NCI-H510A (cell line): ENCODE measurements around the gene ERGIC3.
"Not testable (repeated sequence)": the region's sequence is repeated elsewhere in the genome, so short reads cannot be mapped to it uniquely, and the experiment has no call there.

ENCODE experiments used
- DNase-seq: peaks from one replicate; lab custom pipeline; 2025; lab: John Stamatoyannopoulos, UW

Gene ERGIC3

DNA sequence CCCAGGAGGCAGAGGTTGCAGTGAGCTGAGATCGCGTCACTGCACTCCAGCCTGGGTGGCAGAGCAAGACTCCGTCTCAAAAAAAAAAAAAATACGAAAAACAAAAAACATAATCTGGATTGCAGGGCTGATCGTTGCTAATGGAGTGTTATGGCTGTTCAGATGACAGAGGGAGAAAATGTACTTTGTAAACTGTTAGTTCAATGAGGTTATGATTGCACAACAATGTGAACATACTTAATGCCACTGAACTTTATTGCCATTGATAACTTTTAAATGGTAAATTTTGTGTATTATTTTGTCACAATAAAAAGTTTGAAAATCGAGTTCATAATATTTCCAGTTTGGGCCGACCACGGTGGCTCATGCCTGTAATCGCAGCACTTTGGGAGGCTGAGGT, 22.9 kb upstream of the ERGIC3 start:
- DNase-seq = no peak

DNA sequence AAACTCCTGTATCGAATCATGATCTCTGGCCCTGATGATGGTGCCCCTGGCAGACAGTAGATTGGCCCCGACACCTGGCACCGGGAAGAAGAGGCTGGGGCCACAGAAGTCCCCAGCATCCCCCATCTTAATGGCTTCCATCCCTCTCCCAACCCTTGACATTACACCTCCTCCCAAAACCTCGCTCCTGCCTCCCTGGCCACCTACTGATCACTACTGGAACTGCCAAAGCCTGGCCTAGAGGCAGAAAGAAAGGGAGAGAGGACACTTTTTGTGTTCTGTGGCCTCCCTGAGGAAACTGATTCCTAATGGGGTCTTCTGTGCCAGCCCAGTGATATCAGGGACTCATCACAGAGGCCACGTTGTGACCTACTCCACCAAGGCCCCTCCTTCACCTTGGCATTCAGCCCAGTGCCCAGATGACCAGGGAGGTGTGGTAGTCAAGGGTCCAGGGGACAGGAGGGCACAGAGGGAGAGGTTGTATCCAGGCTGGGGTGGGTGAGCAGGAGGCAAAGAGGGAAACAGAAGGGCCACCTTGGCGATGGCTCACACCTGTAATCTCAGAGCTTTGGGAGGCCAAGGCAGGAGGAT, 18.5 kb upstream of the ERGIC3 start:
- DNase-seq = no peak

GRCh38 chr20:35525639-35526038, 16.2 kb upstream of the ERGIC3 start:
- no peak for DNase-seq

- DNase-seq = no peak
Measured at GRCh38 chr20:35527122-35527769, 14.6 kb upstream of the ERGIC3 start.

DNA sequence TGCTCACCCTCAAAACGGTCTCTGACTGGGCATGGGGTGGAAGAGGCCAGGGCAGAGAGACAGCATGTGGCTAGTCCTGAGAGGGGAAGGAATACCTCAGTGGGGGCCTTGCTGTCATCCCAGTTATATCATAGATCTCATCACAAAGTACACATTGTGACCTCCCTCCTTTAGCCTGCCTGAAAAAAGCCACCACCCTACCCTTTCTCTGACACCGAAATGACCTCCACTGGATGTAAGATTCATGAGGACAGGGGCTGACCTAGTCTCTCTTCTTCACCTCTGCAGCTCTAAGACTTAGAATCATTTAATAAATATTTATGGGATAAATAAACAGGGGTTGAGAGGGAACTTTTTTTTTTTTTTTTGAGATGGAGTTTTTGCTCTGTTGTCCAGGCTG, 12.3 kb upstream of the ERGIC3 start, which contains the start of gene C20orf173:
Gene C20orf173 (minus strand): TSS at position 101 of the 400 bp plus-strand sequence. CDS start 279 bp downstream, outside the sequence.
- no peak for DNase-seq

DNA sequence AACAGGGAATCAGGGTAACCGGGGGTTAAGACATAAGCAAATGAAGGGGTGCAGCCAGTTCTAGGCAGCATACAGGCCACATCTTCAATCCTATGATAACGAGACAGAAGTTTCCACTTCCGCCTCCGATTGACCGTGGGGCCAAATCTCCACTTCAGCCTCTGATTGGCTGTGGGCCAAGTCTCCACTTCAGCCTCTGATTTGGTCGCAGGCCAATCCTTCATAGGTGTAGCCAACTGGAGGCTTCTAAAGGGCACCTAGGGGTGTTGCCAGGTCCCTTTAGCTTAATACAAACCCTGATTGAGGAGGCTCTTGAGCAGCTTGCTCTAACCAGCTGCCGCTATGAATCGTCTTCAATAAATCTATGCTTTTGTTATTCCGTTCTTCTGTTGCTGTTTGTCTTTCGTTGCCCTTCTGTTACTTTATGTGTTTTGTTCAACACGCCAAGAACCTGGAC, 2.1 kb upstream of the ERGIC3 start:
- peak; percentile 88 for DNase-seq

DNA sequence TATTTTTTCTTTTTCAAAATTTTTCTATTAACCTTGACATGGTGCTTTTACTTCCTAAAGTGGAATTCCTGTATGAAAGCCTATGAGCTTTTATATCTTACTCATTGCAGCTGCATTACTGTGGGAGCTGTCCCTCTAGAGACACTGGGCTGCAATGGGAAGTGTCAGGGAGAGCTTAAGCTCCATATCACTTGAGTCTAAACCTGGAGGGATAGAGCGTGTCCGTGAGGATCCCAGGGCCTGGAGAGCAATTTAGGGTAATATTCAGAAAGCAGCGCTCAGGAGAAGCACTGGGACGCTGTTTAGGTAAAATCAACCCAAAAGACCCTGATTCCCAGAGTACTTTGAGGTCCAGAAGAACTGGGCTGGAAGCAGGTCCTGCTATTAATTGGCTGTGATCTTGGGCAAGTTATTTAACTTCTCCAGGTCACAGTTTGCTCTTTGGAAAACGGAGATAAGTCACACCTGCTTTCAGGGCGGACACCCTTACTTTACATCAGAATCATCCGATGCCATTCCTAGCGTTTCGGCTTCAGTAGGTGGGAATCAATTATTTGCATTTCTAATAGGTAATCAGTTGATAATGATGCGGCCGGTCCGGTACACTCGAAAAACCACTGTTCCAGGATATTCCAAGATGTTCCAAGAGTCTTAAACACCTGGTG, 628 bp upstream of the ERGIC3 start:
- DNase-seq = no peak

GRCh38 chr20:35542990-35543389, 1.1 kb downstream of the ERGIC3 start:
- no peak for DNase-seq

- DNase-seq = no peak
Measured at GRCh38 chr20:35544436-35544835, 2.6 kb downstream of the ERGIC3 start.

- not testable (repeated sequence) for DNase-seq
Measured at GRCh38 chr20:35544941-35545340, 3.1 kb downstream of the ERGIC3 start.

DNA sequence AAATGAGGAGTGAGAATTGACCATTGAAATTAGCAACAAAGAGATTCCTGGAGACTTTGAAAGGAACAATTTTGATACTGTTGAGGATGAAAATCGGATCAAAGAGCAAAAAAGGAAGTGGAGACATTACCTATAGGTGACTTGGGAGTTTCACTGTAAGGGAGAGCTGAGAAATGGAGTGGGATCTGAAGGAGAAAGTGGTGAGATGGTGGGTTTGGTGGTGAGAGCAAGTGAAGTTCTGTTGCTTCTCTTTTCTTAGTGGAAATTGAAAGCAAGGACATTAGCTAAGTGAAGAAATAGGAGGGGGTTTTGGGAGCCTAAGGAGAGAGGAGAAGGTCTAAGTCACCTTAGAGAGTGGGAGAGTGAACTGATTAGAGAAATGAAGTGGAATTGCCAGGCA, 4.2 kb downstream of the ERGIC3 start:
- DNase-seq = no peak

DNA sequence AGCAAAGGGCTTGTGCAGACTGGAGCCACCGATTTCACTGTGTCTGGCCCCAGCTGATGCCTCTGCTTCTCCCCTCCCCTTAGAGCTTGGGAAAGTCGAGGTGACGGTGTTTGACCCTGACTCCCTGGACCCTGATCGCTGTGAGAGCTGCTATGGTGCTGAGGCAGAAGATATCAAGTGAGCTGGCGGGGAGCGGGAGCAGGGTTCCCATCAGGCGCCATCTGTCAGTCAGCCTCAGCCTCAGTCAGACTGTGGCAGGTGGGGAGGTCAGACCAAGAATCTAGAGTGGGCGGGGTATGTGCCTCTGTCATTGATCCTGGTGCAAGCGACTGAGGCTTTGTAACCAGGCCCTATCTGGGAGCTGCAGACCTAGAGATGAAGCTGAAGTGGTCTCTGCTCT, 5.5 kb downstream of the ERGIC3 start:
- DNase-seq = no peak

DNA sequence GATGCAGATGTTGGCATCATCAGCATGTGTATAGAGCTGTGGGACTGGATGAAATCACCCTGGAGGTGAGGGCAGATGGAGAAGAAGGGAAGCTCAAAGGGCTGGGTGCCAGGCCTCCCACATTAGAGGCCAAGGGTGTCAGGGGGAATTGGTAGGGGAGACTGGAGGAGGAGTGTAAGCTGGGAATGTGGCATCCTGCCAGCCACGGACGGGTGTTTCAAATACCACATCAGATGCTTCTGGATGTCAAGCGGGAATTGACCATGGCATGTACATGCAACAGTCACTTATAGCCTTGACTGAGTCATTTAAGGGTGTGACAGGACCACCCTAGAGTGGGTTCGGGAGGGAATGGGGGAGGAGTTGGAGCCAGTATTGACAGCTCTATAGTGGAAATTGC, 9.6 kb downstream of the ERGIC3 start:
- no peak for DNase-seq

GRCh38 chr20:35552914-35553313, 11.0 kb downstream of the ERGIC3 start:
- no peak for DNase-seq

DNA sequence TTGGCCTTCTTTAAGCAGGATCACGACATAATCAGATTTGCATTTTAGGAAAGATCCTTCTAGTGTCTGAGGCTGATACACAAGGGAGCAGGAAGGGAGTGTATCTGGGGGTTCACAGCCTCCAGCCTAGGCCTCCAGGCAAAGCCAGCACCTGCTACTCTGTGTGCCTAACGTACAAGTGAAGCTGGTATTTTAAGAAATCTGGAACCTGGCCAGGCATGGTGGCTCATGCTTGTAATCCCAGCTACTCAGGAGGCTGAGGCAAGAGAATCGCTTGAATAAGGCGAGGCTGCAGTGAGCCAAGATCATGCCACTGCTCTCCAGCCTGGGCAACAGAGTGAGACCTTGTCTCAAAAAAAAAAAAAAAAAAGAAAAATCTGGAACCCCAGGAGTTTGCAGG, 13.6 kb downstream of the ERGIC3 start:
- not testable (repeated sequence) for DNase-seq

DNA sequence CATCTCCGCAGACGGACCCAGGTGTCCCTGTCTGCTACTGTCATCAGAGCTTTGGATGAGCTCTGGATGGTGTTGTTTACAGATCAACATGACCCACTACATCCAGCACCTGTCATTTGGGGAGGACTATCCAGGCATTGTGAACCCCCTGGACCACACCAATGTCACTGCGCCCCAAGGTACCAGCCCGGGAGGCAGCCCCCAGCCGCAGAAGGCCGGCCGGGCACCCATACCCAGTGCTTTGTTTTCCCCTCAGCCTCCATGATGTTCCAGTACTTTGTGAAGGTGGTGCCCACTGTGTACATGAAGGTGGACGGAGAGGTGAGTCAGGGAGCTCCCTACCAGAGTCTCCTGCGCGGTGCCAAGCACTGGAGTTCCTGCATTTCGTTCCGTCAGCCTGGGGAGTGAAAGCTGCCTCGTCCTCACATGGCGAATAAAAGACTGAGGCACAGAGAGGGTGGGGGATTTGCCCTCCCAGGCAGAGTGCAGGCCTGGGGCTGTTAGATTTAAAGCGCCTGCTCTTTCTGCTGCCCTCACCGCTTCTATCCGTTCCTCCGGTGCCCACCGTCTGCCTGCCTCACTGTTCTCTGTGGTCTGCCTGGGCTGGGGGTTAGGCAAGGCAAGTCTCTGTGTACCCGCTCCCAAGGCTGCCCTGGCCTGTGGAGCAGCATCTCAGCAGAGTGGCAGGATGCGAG, 14.2 kb downstream of the ERGIC3 start:
- no peak for DNase-seq

- no peak for DNase-seq
Measured at GRCh38 chr20:35556871-35557270, 15.0 kb downstream of the ERGIC3 start.

DNA sequence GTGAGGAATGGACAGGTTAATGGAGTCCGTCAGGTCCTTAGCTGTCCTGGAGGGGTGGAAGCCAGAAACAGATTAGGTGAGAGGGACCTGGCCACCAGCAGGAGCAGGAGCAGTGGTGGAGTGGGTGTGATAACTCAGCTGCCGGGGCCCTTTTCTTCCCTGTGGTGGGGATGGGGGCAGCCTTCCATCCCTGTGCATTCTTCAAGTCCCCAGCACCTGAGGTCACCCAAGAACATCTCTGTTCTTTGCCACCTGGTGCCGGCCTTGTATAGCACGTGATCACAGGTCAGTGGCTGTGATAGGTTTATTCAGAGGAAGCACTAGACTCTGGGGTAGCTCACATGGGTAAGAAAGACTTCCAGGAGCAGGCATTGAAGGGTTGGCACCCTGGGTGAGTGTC, 16.6 kb downstream of the ERGIC3 start:
- DNase-seq = no peak

DNA sequence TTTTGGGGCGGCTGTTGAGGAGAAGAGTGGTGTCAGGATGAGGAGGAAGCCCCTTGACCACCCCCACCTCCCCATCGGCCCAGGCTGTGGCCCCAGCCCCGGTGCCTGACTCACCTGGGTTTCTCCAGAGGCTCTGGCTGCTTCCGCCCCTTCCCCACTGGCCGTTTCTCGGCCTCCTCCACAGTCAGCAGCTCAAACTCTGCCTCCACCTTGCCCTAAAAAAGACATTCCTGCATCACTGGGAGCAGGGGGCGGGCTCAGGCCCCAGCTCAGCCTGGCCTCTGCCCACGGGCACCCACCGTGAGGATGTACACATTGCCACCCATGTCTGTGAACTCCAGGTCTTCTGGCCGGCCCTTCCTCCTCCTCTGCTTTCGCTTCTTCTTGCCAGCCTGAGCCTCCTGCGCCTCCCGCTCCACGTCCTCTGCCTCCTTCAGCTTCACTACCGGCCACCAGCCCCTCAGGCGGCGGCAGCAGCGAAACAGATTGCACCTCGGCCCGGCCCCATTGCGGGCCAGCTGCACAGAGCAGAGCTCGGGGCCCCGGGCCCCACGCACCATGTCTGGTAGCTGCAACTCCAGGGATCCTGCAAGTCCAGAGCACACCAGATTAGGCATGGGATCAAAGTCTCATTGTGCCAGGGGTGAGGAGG, 17.3 kb downstream of the ERGIC3 start:
- DNase-seq = no peak

GRCh38 chr20:35560105-35560511, 18.2 kb downstream of the ERGIC3 start:
- no peak for DNase-seq

GRCh38 chr20:35560541-35560940, 18.7 kb downstream of the ERGIC3 start:
- no peak for DNase-seq

GRCh38 chr20:35561268-35561667, 19.4 kb downstream of the ERGIC3 start:
- DNase-seq = peak; percentile 74
